NT2/D1 (cell line): ENCODE results near the gene FRAS1.

Experiments used
- SUZ12 ChIP-seq: IDR thresholded peaks from 2 replicates; pipeline ENCODE4 v1.6.1; 2011; ENCODE audit not compliant: insufficient read length, insufficient read depth; ENCODE audit errors: extremely low read depth
- YY1 ChIP-seq: IDR thresholded peaks from 2 replicates; pipeline ENCODE4 v1.6.1; 2011; ENCODE audit not compliant: insufficient read length, insufficient read depth
- ZNF274 ChIP-seq: IDR thresholded peaks from 2 replicates; pipeline ENCODE4 v1.6.1; 2011; ENCODE audit warnings: mild to moderate bottlenecking, low read depth, low read length

- TF ChIP-seq YY1 (no peak), ZNF274 (no peak), SUZ12 (no peak)
Observed at GRCh38 chr4:78185117-78185516, 128.0 kb downstream of the FRAS1 start.
